ENCODE measurements around the gene SLC4A5.

The SLC4A5 gene

DNA sequence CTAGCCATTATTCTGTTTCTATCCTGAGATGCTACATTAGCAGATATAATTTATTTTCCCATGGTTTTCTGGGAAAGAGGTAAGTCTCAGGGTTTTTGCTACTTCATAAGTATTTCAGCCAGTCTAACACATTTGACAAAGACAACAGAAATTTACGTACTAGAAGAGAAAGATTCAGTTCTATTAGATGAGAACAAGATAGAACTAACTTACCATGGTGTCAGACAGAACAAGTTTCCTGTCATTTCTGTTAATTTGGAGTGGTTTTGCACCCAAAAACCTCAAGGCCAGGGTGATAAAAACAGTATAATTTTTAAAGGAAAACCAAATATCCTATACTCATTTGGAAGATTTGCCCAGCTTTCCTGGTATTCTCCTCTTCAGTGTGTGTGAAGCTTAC lies 15.6 kb downstream of the SLC4A5 start:
- DNase-seq (ENCODE audit: extremely low spot score): no peak
- POLR2A ChIA-PET: interaction anchor here (0.6 kb wide), 1 partner anchor 942 kb away, joined by 3 read pairs; the partner anchor contains the start of gene ALMS1
- TF ChIP-seq, protein P1, sequence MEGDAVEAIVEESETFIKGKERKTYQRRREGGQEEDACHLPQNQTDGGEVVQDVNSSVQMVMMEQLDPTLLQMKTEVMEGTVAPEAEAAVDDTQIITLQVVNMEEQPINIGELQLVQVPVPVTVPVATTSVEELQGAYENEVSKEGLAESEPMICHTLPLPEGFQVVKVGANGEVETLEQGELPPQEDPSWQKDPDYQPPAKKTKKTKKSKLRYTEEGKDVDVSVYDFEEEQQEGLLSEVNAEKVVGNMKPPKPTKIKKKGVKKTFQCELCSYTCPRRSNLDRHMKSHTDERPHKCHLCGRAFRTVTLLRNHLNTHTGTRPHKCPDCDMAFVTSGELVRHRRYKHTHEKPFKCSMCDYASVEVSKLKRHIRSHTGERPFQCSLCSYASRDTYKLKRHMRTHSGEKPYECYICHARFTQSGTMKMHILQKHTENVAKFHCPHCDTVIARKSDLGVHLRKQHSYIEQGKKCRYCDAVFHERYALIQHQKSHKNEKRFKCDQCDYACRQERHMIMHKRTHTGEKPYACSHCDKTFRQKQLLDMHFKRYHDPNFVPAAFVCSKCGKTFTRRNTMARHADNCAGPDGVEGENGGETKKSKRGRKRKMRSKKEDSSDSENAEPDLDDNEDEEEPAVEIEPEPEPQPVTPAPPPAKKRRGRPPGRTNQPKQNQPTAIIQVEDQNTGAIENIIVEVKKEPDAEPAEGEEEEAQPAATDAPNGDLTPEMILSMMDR (IDR thresholded peaks at IDR 0.05; ENCODE audit: control extremely low read depth, extremely low read depth, low read depth, missing control alignments): no peak
- CTCF ChIA-PET: interaction anchor here (1.1 to 1.6 kb wide), 4 partner anchors 20 to 76 kb away, joined by 3 to 4 read pairs (median 4); no protein-coding TSS in a partner anchor

- POLR2A ChIA-PET: no interaction called here
- CTCF ChIA-PET: interaction anchor here (1.1 to 5.6 kb wide), 5 partner anchors 8 to 76 kb away, joined by 3 to 75 read pairs (median 4); no protein-coding TSS in a partner anchor
- TF ChIP-seq, protein P1 (IDR thresholded peaks at IDR 0.05; ENCODE audit: control extremely low read depth, extremely low read depth, low read depth, missing control alignments): no peak
- no peak for DNase-seq (ENCODE audit: extremely low spot score)
These were observed 16.0 kb downstream of the SLC4A5 start for GRCh38 chr2:74327199-74327598.

DNA sequence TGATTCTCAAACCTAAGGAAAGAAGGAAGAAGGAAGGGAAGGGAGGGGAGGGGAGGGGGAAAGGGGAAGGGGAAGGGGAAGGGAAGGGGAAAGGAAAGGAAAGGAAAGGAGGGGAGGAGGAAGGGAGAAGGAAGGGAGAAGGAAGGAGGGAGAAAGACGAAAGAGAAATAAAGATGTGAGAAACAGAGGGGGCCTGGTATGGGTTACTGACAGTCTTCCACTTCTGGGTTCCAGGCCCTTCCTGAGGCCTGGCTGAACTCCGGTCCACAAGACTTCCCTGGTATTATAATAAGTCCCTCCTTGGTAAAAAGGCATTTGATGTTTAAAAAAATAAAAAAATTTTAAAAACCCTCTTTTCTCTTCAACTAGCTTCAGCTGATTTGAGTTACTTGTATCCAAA lies 17.4 kb downstream of the SLC4A5 start:
- no peak for DNase-seq (ENCODE audit: extremely low spot score)
- POLR2A ChIA-PET: no interaction called here
- CTCF ChIA-PET: interaction anchor here (1.2 to 5.6 kb wide), 3 partner anchors 9 to 19 kb away, joined by 3 to 75 read pairs (median 6); no protein-coding TSS in a partner anchor
- TF ChIP-seq, protein P1 (IDR thresholded peaks at IDR 0.05; ENCODE audit: control extremely low read depth, extremely low read depth, low read depth, missing control alignments): no peak

DNA sequence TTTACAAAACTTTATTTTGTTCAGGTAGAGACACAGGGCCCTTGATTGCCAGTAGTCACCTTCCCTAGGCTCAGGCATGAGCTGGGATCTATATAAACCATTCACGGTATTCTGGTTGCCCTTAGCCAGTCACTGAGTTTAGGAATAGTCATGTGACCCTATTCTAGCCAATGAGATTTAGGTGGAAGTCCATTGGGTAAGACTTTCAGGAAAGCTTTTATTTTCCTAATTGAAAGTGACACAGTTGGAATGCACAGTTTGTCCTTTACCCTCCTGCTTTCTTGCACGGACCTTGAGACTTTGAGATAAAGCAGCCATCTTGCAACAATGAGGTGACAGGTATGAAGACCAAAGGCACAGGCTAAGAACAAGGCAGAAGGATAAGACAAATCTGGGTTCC lies 21.5 kb downstream of the SLC4A5 start:
- DNase-seq (ENCODE audit: extremely low spot score): no peak
- ChIA-PET POLR2A (no interaction called here), CTCF (interaction anchor here (2.4 to 5.6 kb wide), 2 partner anchors 13 kb away, joined by 8 to 75 read pairs; no protein-coding TSS in a partner anchor)
- TF ChIP-seq, protein P1 (IDR thresholded peaks at IDR 0.05; ENCODE audit: control extremely low read depth, extremely low read depth, low read depth, missing control alignments): no peak

GRCh38 chr2:74317701-74318100 lies 25.5 kb downstream of the SLC4A5 start:
- CTCF ChIA-PET: interaction anchor here (1.5 kb wide), 1 partner anchor 17 kb away, joined by 5 read pairs; no protein-coding TSS in a partner anchor
- POLR2A ChIA-PET: no interaction called here
- TF ChIP-seq, protein P1 (IDR thresholded peaks at IDR 0.05; ENCODE audit: control extremely low read depth, extremely low read depth, low read depth, missing control alignments): no peak
- no peak for DNase-seq (ENCODE audit: extremely low spot score)

DNA sequence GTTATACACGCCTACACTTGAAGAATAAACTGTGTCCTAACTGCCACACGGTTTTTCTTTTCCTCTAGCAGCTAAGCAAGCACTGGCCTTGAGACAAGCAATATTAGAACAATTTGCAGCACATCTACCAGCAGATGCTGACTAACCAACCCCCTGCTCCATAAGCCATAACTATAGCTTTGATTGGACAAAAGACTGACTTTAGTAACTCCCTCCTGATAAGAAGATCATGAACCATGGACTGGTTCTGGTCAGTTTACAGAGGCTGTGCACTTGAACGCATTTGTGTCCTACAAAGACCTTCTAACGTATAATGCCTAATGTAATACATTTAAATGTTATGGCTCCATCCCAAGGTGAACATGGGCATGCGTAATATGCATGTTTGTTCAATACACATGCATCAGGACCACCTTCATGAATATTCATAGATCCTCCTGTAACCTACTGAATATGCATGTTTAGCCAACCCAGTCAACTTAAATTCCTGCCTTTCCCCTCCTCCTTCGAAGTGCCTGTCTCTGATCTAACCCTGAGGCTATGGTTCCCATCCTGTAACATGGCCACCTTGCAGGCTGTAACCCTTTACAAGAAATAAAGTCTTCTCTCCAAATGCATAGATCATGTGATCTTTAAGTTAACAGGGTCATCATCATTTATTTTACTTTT lies 26.5 kb downstream of the SLC4A5 start:
- DNase-seq (ENCODE audit: extremely low spot score): no peak
- POLR2A ChIA-PET: no interaction called here
- TF ChIP-seq, protein P1 (IDR thresholded peaks at IDR 0.05; ENCODE audit: control extremely low read depth, extremely low read depth, low read depth, missing control alignments): no peak
- CTCF ChIA-PET: interaction anchor here (0.9 to 3.3 kb wide), 4 partner anchors 9 to 45 kb away, joined by 3 to 27 read pairs (median 4); no protein-coding TSS in a partner anchor
